Measurements from ENCODE around the gene THAP4.
"Not testable (repeated sequence)": the region's sequence is repeated elsewhere in the genome, so short reads cannot be mapped to it uniquely, and the experiment has no call there.

The THAP4 gene

GRCh38 chr2:241665731-241666440 is 28.9 kb upstream of the THAP4 start:
- DNase-seq (ENCODE audit: low spot score), result no peak

GRCh38 chr2:241662731-241663130 is 25.8 kb upstream of the THAP4 start:
- not testable (repeated sequence) for DNase-seq (ENCODE audit: low spot score)

- DNase-seq (ENCODE audit: low spot score), result no peak
Measured at GRCh38 chr2:241660593-241661213, 23.7 kb upstream of the THAP4 start.

GRCh38 chr2:241659150-241659739 is 22.3 kb upstream of the THAP4 start:
- DNase-seq (ENCODE audit: low spot score), result peak; percentile 51

- no peak for DNase-seq (ENCODE audit: low spot score)
Measured at GRCh38 chr2:241658296-241658695, 21.3 kb upstream of the THAP4 start.

- no peak for DNase-seq (ENCODE audit: low spot score)
Measured at GRCh38 chr2:241657786-241658254, 20.9 kb upstream of the THAP4 start.

GRCh38 chr2:241656190-241656741 is 19.3 kb upstream of the THAP4 start:
- no peak for DNase-seq (ENCODE audit: low spot score)

GRCh38 chr2:241655516-241656189 is 18.7 kb upstream of the THAP4 start:
- no peak for DNase-seq (ENCODE audit: low spot score)

- DNase-seq (ENCODE audit: low spot score), result no peak
Measured at GRCh38 chr2:241654551-241654950, 17.6 kb upstream of the THAP4 start.

GRCh38 chr2:241653210-241653750 is 16.3 kb upstream of the THAP4 start:
- DNase-seq (ENCODE audit: low spot score), result no peak

- DNase-seq (ENCODE audit: low spot score), result no peak
Measured at GRCh38 chr2:241652722-241653121, 15.8 kb upstream of the THAP4 start.

GRCh38 chr2:241652142-241652541 is 15.2 kb upstream of the THAP4 start:
- no peak for DNase-seq (ENCODE audit: low spot score)

GRCh38 chr2:241649927-241650326 is 13.0 kb upstream of the THAP4 start:
- no peak for DNase-seq (ENCODE audit: low spot score)

- no peak for DNase-seq (ENCODE audit: low spot score)
Measured at GRCh38 chr2:241649404-241649803, 12.4 kb upstream of the THAP4 start.

GRCh38 chr2:241648453-241648852 is 11.5 kb upstream of the THAP4 start:
- DNase-seq (ENCODE audit: low spot score), result no peak

GRCh38 chr2:241645915-241646645 is 9.1 kb upstream of the THAP4 start:
- DNase-seq (ENCODE audit: low spot score), result no peak

- no peak for DNase-seq (ENCODE audit: low spot score)
Measured at GRCh38 chr2:241645056-241645914, 8.3 kb upstream of the THAP4 start.

GRCh38 chr2:241641631-241642030 is 4.7 kb upstream of the THAP4 start:
- DNase-seq (ENCODE audit: low spot score), result no peak

GRCh38 chr2:241640165-241640795 is 3.3 kb upstream of the THAP4 start:
- DNase-seq (ENCODE audit: low spot score), result no peak

- peak; percentile 13 for DNase-seq (ENCODE audit: low spot score)
Measured at GRCh38 chr2:241639385-241639784, 2.4 kb upstream of the THAP4 start.
